GM12892 (cell line): ENCODE measurements around the gene MBLAC1.

Experiments used
- POLR2A ChIP-seq: IDR thresholded peaks from 2 replicates; pipeline ENCODE4 v1.6.1; 2011; ENCODE audit warnings: low read depth, low read length, control low read depth
- POLR2AphosphoS5 ChIP-seq: IDR thresholded peaks from 2 replicates; pipeline ENCODE4 v1.6.1; 2011; ENCODE audit warnings: low read depth, low read length, control low read depth

GRCh38 chr7:100118388-100119071 lies 8.2 kb upstream of the MBLAC1 start:
- no peak for TF ChIP-seq POLR2AphosphoS5
- no peak for TF ChIP-seq POLR2A
